ENCODE results near the gene LCE7A. TPM values are rescaled to one million over a fixed set of nuclear protein-coding genes. Genes with fewer than 3 reads are reported as not detected.

The LCE7A gene
- total and polyA plus RNA-seq, 2 donors (not counting 3 experiments of a cell fraction or from before 2014, with no cell fraction given): not detected

- intact Hi-C loops (cut with micrococcal nuclease): no loop called here
- no peak for TF ChIP-seq POLR2A (IDR thresholded peaks at IDR 0.05; ENCODE audit: low read depth, low read length)
- TF ChIP-seq FOS (IDR thresholded peaks at IDR 0.05; ENCODE audit: borderline replicate concordance, insufficient read depth, low read length): no peak
- TF ChIP-seq EZH2 (IDR thresholded peaks at IDR 0.05; ENCODE audit: borderline replicate concordance, low read depth, low read length, severe bottlenecking): no peak
- TF ChIP-seq, protein P1, sequence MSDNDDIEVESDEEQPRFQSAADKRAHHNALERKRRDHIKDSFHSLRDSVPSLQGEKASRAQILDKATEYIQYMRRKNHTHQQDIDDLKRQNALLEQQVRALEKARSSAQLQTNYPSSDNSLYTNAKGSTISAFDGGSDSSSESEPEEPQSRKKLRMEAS (IDR thresholded peaks at IDR 0.05; ENCODE audit: insufficient read depth, insufficient read length): no peak
- TF ChIP-seq JUN (IDR thresholded peaks at IDR 0.05; ENCODE audit: borderline replicate concordance, insufficient read depth, insufficient read length, low read depth): no peak
- TF ChIP-seq POLR2AphosphoS5 (IDR thresholded peaks at IDR 0.05; ENCODE audit: insufficient read depth, low read depth, low read length): no peak
- TF ChIP-seq, protein P2, sequence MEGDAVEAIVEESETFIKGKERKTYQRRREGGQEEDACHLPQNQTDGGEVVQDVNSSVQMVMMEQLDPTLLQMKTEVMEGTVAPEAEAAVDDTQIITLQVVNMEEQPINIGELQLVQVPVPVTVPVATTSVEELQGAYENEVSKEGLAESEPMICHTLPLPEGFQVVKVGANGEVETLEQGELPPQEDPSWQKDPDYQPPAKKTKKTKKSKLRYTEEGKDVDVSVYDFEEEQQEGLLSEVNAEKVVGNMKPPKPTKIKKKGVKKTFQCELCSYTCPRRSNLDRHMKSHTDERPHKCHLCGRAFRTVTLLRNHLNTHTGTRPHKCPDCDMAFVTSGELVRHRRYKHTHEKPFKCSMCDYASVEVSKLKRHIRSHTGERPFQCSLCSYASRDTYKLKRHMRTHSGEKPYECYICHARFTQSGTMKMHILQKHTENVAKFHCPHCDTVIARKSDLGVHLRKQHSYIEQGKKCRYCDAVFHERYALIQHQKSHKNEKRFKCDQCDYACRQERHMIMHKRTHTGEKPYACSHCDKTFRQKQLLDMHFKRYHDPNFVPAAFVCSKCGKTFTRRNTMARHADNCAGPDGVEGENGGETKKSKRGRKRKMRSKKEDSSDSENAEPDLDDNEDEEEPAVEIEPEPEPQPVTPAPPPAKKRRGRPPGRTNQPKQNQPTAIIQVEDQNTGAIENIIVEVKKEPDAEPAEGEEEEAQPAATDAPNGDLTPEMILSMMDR (IDR thresholded peaks at IDR 0.05; ENCODE audit: extremely low read depth in 1 of 2, insufficient read depth in 1 of 2, low read depth in 1 of 2, low read length in 2 of 2): no peak
- no peak for TF ChIP-seq MYC (IDR thresholded peaks at IDR 0.05; ENCODE audit: low read depth, low read length)
- no peak for TF ChIP-seq GATA2 (IDR thresholded peaks at IDR 0.05; ENCODE audit: insufficient read depth, insufficient read length, low read depth, low read length)
- FAIRE-seq (no peak), DNase-seq (ENCODE audit: low read depth, low spot score) (no peak)
- Histone ChIP-seq H3K4me1 (ENCODE audit: control insufficient read depth, extremely low read depth, insufficient read depth, low read length) (no peaks in the 10 kb centered on the region), H3K79me2 (ENCODE audit: control insufficient read depth, insufficient read depth, low read length) (no peaks in the 10 kb centered on the region), H3K4me3 (replicated peaks in 1 of 3; ENCODE audit: insufficient read depth in 1 of 3, low read depth in 1 of 3, low read length in 3 of 3) (no peak overlapping the region), H3K9ac (replicated peaks; ENCODE audit: extremely low read depth, insufficient read depth, low read length) (no peak overlapping the region), H3K27me3 (ENCODE audit: control insufficient read depth in 2 of 2, insufficient read depth in 2 of 2, low read length in 2 of 2) (no peaks in the 10 kb centered on the region), H4K20me1 (replicated peaks; ENCODE audit: control insufficient read depth, extremely low read depth, insufficient read depth, low read length) (no peaks in the 10 kb centered on the region), H3K36me3 (ENCODE audit: control insufficient read depth in 2 of 2, extremely low read depth in 1 of 2, insufficient read depth in 2 of 2, low read length in 2 of 2) (no peaks in the 10 kb centered on the region), H3K9me3 (replicated peaks; ENCODE audit: control insufficient read depth, insufficient read depth, low read length) (no peaks in the 10 kb centered on the region), H2AFZ (ENCODE audit: low read depth, low read length) (no peak overlapping the region), H3K4me2 (ENCODE audit: insufficient read depth, low read length) (no peak overlapping the region), H3K27ac (ENCODE audit: insufficient read depth, low read depth, low read length) (no peak overlapping the region), H3K9me1 (replicated peaks; ENCODE audit: control insufficient read depth, extremely low read depth, insufficient read depth, low read length) (no peaks in the 10 kb centered on the region)
- CTCF ChIA-PET: no interaction called here
- POLR2A ChIA-PET: no interaction called here
- no TSS peak for BruUV-seq (replicated peaks)
- dilution Hi-C loops (cut with MboI; ENCODE audit: extremely low pct_ligation_motif_present, low sequenced_read_pairs): no loop called here
Observed at GRCh38 chr1:152906023-152906565, 46.3 kb downstream of the LCE7A start.
